NCI-H69 (cell line): ENCODE measurements around the gene PACSIN2.

Experiments
- DNase-seq: peaks from one replicate; lab custom pipeline; 2025; lab: John Stamatoyannopoulos, UW

PACSIN2 gene

GRCh38 chr22:42862045-42862734, 152.8 kb downstream of the PACSIN2 start:
- no peak for DNase-seq

- DNase-seq: peak; percentile 22
These were observed 154.0 kb downstream of the PACSIN2 start for GRCh38 chr22:42860968-42861367.

- peak; percentile 67 for DNase-seq
These were observed 157.0 kb downstream of the PACSIN2 start for GRCh38 chr22:42857845-42858481.

GRCh38 chr22:42856865-42857704, 157.9 kb downstream of the PACSIN2 start, which contains the start of gene ARFGAP3:
TSS of gene ARFGAP3 (minus strand) at chr22:42857273. CDS start at chr22:42857182, 91 bp downstream.
- peak; percentile 97 for DNase-seq

GRCh38 chr22:42856179-42856864, 158.6 kb downstream of the PACSIN2 start:
- DNase-seq: peak; percentile 78

GRCh38 chr22:42855721-42856120, 159.2 kb downstream of the PACSIN2 start:
- no peak for DNase-seq

GRCh38 chr22:42855211-42855610, 159.7 kb downstream of the PACSIN2 start:
- DNase-seq: no peak

- DNase-seq: no peak
These were observed 165.9 kb downstream of the PACSIN2 start for GRCh38 chr22:42848941-42849550.

- DNase-seq: no peak
These were observed 167.8 kb downstream of the PACSIN2 start for GRCh38 chr22:42847110-42847509.

GRCh38 chr22:42844756-42845155, 170.2 kb downstream of the PACSIN2 start:
- no peak for DNase-seq

GRCh38 chr22:42842658-42843370, 172.1 kb downstream of the PACSIN2 start:
- no peak for DNase-seq

GRCh38 chr22:42841444-42841843, 173.5 kb downstream of the PACSIN2 start:
- no peak for DNase-seq

- DNase-seq: no peak
These were observed 177.4 kb downstream of the PACSIN2 start for GRCh38 chr22:42837556-42837955.

- no peak for DNase-seq
These were observed 178.9 kb downstream of the PACSIN2 start for GRCh38 chr22:42836026-42836425.

- DNase-seq: no peak
These were observed 180.6 kb downstream of the PACSIN2 start for GRCh38 chr22:42834177-42834949.

- no peak for DNase-seq
These were observed 181.8 kb downstream of the PACSIN2 start for GRCh38 chr22:42833104-42833503.

GRCh38 chr22:42831712-42832111, 183.2 kb downstream of the PACSIN2 start:
- no peak for DNase-seq

- DNase-seq: no peak
These were observed 184.8 kb downstream of the PACSIN2 start for GRCh38 chr22:42830161-42830560.

GRCh38 chr22:42829302-42829701, 185.6 kb downstream of the PACSIN2 start:
- DNase-seq: no peak

- no peak for DNase-seq
These were observed 189.2 kb downstream of the PACSIN2 start for GRCh38 chr22:42825796-42826195.
